Naive B cell (primary cell): ENCODE data around the gene CWC22. TPM values are rescaled to one million over a fixed set of nuclear protein-coding genes. Genes with fewer than 3 reads are reported as not detected.
A peak's percentile ranks its signal among the peaks of the same experiment; 100 is the strongest.
"Not testable (repeated sequence)": the region's sequence is repeated elsewhere in the genome, so short reads cannot be mapped to it uniquely, and the experiment has no call there.

Source experiments
- ATAC-seq, 2 donors: fragments of 150-1000 bp; cut with Tn5 transposase; 2 replicates each; pipeline ENCODE4 v1.10.0; 2021; ENCODE audit warnings: low read depth in 2 of 2, mild to moderate bottlenecking in 2 of 2, moderate library complexity in 2 of 2
- DNase-seq: peaks from one replicate; pipeline ENCODE4 v3.0.0; 2022
- H3K27ac Mint-ChIP-seq, 6 donors: one replicate each; pipeline ENCODE4 v1.8.0; 2020 to 2022; ENCODE audit warnings: mild to moderate bottlenecking in 6 of 6, mixed read lengths in 6 of 6, moderate library complexity in 5 of 6, inconsistent platforms in 2 of 6
- H3K27me3 Mint-ChIP-seq, 3 donors: one replicate each; pipeline ENCODE4 v1.8.0; 2021 to 2022; ENCODE audit warnings: mixed read lengths in 3 of 3, mild to moderate bottlenecking in 1 of 3
- H3K36me3 Mint-ChIP-seq, 2 donors: one replicate each; pipeline ENCODE4 v1.8.0; 2020 to 2022; ENCODE audit warnings: mixed read lengths in 2 of 2, inconsistent platforms in 1 of 2, mild to moderate bottlenecking in 1 of 2
- H3K4me1 Mint-ChIP-seq, 3 donors: one replicate each; pipeline ENCODE4 v1.8.0; 2020 to 2022; ENCODE audit warnings: mixed read lengths in 3 of 3, inconsistent platforms in 1 of 3, mild to moderate bottlenecking in 1 of 3, moderate library complexity in 1 of 3
- H3K4me3 Mint-ChIP-seq, 8 donors: one replicate each; pipeline ENCODE4 v1.8.0; 2020 to 2022; ENCODE audit warnings: mild to moderate bottlenecking in 8 of 8, mixed read lengths in 8 of 8, moderate library complexity in 8 of 8, inconsistent platforms in 2 of 8
- H3K9me3 Mint-ChIP-seq, 7 donors: one replicate each; pipeline ENCODE4 v1.8.0; 2020 to 2022; ENCODE audit warnings: mixed read lengths in 7 of 7, mild to moderate bottlenecking in 5 of 7, inconsistent platforms in 2 of 7, moderate library complexity in 1 of 7
- polyA plus RNA-seq, 6 donors: library from polyadenylated mRNA; unstranded; fragments of 300-500 nt; fragmentation: Illumina TruSeq; gene quantifications; one replicate each; pipeline ENCODE4 v1.2.3, GENCODE V29; 2021; ENCODE audit warnings: low read depth in 6 of 6

CWC22 gene
- 10 to 100 TPM; 12.8 to 44.7 (median 30.8) TPM for polyA plus RNA-seq

- peak within 1 kb of the TSS; percentile 100 for H3K27ac Mint-ChIP-seq
- ATAC-seq (peak; percentile 92 to 93), DNase-seq (peak; percentile 87)
- peak within 1 kb of the TSS; percentile 94 to 100 (median 99) for H3K4me3 Mint-ChIP-seq
- no peaks in the 10 kb centered on the region for H3K27me3 Mint-ChIP-seq
- H3K36me3 Mint-ChIP-seq: no peaks in the 10 kb centered on the region
- no peaks in the 10 kb centered on the region for H3K9me3 Mint-ChIP-seq
- H3K4me1 Mint-ChIP-seq: peaks cover 32 to 50% (median 47%) of the 10 kb centered on the region in 3 donors
These were observed at the start of gene CWC22 for GRCh38 chr2:180006781-180007579. TSS of gene CWC22 (minus strand) at chr2:180007297. CDS start at chr2:179993341, 13,956 bp downstream.

GRCh38 chr2:180056367-180057118 lies 49.4 kb upstream of the CWC22 start:
- H3K27ac Mint-ChIP-seq: peak overlapping the region in 2 of 6 donors; percentile 25 to 54
- DNase-seq: no peak
- H3K36me3 Mint-ChIP-seq: no peaks in the 10 kb centered on the region
- H3K4me3 Mint-ChIP-seq: no peak overlapping the region
- H3K9me3 Mint-ChIP-seq: peaks cover 0 to 12% (median 4%) of the 10 kb centered on the region in 7 donors
- no peaks in the 10 kb centered on the region for H3K4me1 Mint-ChIP-seq
- no peak for ATAC-seq
- peaks cover 8 to 9% (median 9%) of the 10 kb centered on the region in 3 donors for H3K27me3 Mint-ChIP-seq

GRCh38 chr2:180054576-180054975 lies 47.5 kb upstream of the CWC22 start:
- Mint-ChIP-seq H3K9me3 (peaks cover 0 to 12% (median 4%) of the 10 kb centered on the region in 7 donors), H3K27me3 (peaks cover 17 to 19% (median 19%) of the 10 kb centered on the region in 3 donors)
- not testable (repeated sequence) for H3K4me1 Mint-ChIP-seq, DNase-seq, ATAC-seq, H3K27ac Mint-ChIP-seq, H3K4me3 Mint-ChIP-seq, H3K36me3 Mint-ChIP-seq

GRCh38 chr2:180050246-180050645 lies 43.1 kb upstream of the CWC22 start:
- H3K27ac Mint-ChIP-seq: no peak overlapping the region
- no peaks in the 10 kb centered on the region for H3K36me3 Mint-ChIP-seq
- no peaks in the 10 kb centered on the region for H3K4me1 Mint-ChIP-seq
- H3K27me3 Mint-ChIP-seq: peaks cover 20 to 29% (median 27%) of the 10 kb centered on the region in 3 donors
- no peak overlapping the region for H3K4me3 Mint-ChIP-seq
- H3K9me3 Mint-ChIP-seq: peaks cover 0 to 12% (median 4%) of the 10 kb centered on the region in 7 donors
- ATAC-seq (no peak), DNase-seq (no peak)

- no peak overlapping the region for H3K27ac Mint-ChIP-seq
- peaks cover 27 to 46% (median 29%) of the 10 kb centered on the region in 3 donors for H3K27me3 Mint-ChIP-seq
- no peak for DNase-seq
- ATAC-seq: no peak
- H3K36me3 Mint-ChIP-seq: no peaks in the 10 kb centered on the region
- no peak overlapping the region for H3K4me3 Mint-ChIP-seq
- no peaks in the 10 kb centered on the region for H3K9me3 Mint-ChIP-seq
- H3K4me1 Mint-ChIP-seq: no peaks in the 10 kb centered on the region
These were observed 41.2 kb upstream of the CWC22 start for GRCh38 chr2:180048251-180048650.

GRCh38 chr2:180046776-180047175 lies 39.7 kb upstream of the CWC22 start:
- H3K4me1 Mint-ChIP-seq: no peaks in the 10 kb centered on the region

GRCh38 chr2:180046202-180046601 lies 39.1 kb upstream of the CWC22 start:
- no peak for ATAC-seq
- Mint-ChIP-seq H3K27ac (no peak overlapping the region), H3K36me3 (no peaks in the 10 kb centered on the region), H3K4me3 (no peak overlapping the region), H3K9me3 (no peaks in the 10 kb centered on the region), H3K27me3 (peaks cover 25 to 35% (median 26%) of the 10 kb centered on the region in 3 donors), H3K4me1 (no peaks in the 10 kb centered on the region)
- DNase-seq: no peak

More at GRCh38 chr2:180046776-180047175, 39.7 kb upstream of the CWC22 start:
- no peak for DNase-seq
- Mint-ChIP-seq H3K9me3 (no peaks in the 10 kb centered on the region), H3K4me3 (no peak overlapping the region), H3K27ac (no peak overlapping the region), H3K27me3 (peaks cover 24 to 39% (median 25%) of the 10 kb centered on the region in 3 donors), H3K36me3 (no peaks in the 10 kb centered on the region)
- no peak for ATAC-seq

GRCh38 chr2:180040146-180040925 lies 33.2 kb upstream of the CWC22 start:
- H3K27ac Mint-ChIP-seq: no peak overlapping the region
- H3K4me1 Mint-ChIP-seq: no peaks in the 10 kb centered on the region
- H3K9me3 Mint-ChIP-seq: no peaks in the 10 kb centered on the region
- H3K36me3 Mint-ChIP-seq: no peaks in the 10 kb centered on the region
- ATAC-seq: no peak
- DNase-seq: no peak
- H3K27me3 Mint-ChIP-seq: peaks cover 19 to 45% (median 25%) of the 10 kb centered on the region in 3 donors
- H3K4me3 Mint-ChIP-seq: no peak overlapping the region

GRCh38 chr2:180038997-180039396 lies 31.9 kb upstream of the CWC22 start:
- Mint-ChIP-seq H3K4me1 (no peaks in the 10 kb centered on the region), H3K36me3 (no peaks in the 10 kb centered on the region), H3K27ac (no peak overlapping the region), H3K4me3 (no peak overlapping the region), H3K9me3 (no peaks in the 10 kb centered on the region), H3K27me3 (peaks cover 16 to 35% (median 27%) of the 10 kb centered on the region in 3 donors)
- no peak for ATAC-seq
- no peak for DNase-seq

GRCh38 chr2:180033993-180034894 lies 27.1 kb upstream of the CWC22 start:
- Mint-ChIP-seq H3K36me3 (peaks cover 0 to 14% of the 10 kb centered on the region in 2 donors), H3K27me3 (peaks cover 25 to 40% (median 27%) of the 10 kb centered on the region in 3 donors), H3K4me3 (no peak overlapping the region), H3K27ac (no peak overlapping the region), H3K9me3 (peaks cover 4 to 34% (median 16%) of the 10 kb centered on the region in 7 donors), H3K4me1 (no peaks in the 10 kb centered on the region)
- no peak for DNase-seq
- ATAC-seq: no peak

GRCh38 chr2:180029575-180029974 lies 22.5 kb upstream of the CWC22 start:
- ATAC-seq (no peak), DNase-seq (no peak)
- Mint-ChIP-seq H3K4me1 (no peaks in the 10 kb centered on the region), H3K9me3 (peaks cover 11 to 57% (median 27%) of the 10 kb centered on the region in 7 donors), H3K36me3 (peaks cover 0 to 14% of the 10 kb centered on the region in 2 donors), H3K4me3 (no peak overlapping the region), H3K27me3 (peaks cover 17 to 35% (median 18%) of the 10 kb centered on the region in 3 donors), H3K27ac (no peak overlapping the region)

- Mint-ChIP-seq H3K9me3 (peaks cover 0 to 6% (median 0%) of the 10 kb centered on the region in 7 donors), H3K4me3 (no peak overlapping the region), H3K27me3 (peaks cover 7 to 37% (median 18%) of the 10 kb centered on the region in 3 donors), H3K4me1 (no peaks in the 10 kb centered on the region), H3K27ac (no peak overlapping the region), H3K36me3 (no peaks in the 10 kb centered on the region)
- ATAC-seq (no peak), DNase-seq (no peak)
These were observed 14.8 kb upstream of the CWC22 start for GRCh38 chr2:180021850-180022249.
